K562 (cell line): ENCODE results near the gene RNF115. TPM values are rescaled to one million over a fixed set of nuclear protein-coding genes. Genes with fewer than 3 reads are reported as not detected.

Source experiments
- DACH1 ChIP-seq: fragments of 450-650 bp; IDR thresholded peaks from 2 replicates; pipeline ENCODE4 v1.6.1; 2018; ENCODE audit not compliant: partially characterized antibody
- FOXA1 ChIP-seq: fragments of 450-650 bp; IDR thresholded peaks from 2 replicates; pipeline ENCODE4 v1.6.1; 2016; ENCODE audit warnings: mild to moderate bottlenecking, borderline replicate concordance
- IFI16 ChIP-seq: fragments of 250-450 bp; sonication (Bioruptor Pico); IDR thresholded peaks from 2 replicates; pipeline ENCODE4 v2.1.2; 2022; ENCODE audit warnings: mild to moderate bottlenecking, inconsistent platforms
- KDM5B ChIP-seq: fragments of 200-600 bp; sonication (generic); IDR thresholded peaks from 2 replicates; pipeline ENCODE4 v1.6.1; 2012; ENCODE audit warnings: low read depth, mild to moderate bottlenecking, moderate library complexity, low read length, control low read depth, inconsistent platforms; ENCODE audit not compliant: insufficient replicate concordance
- KLF10 ChIP-seq: fragments of 250-450 bp; sonication (Bioruptor Pico); IDR thresholded peaks from 2 replicates; pipeline ENCODE4 v1.6.1; 2021; ENCODE audit warnings: matching md5 sums
- LEF1 ChIP-seq: fragments of 450-650 bp; IDR thresholded peaks from 2 replicates; pipeline ENCODE4 v1.6.1; 2016; ENCODE audit warnings: mild to moderate bottlenecking
- MTA2 ChIP-seq: fragments of 450-650 bp; IDR thresholded peaks from 2 replicates; pipeline ENCODE4 v1.6.1; 2016; ENCODE audit warnings: low read depth
- NFIX ChIP-seq: fragments of 250-450 bp; sonication (Bioruptor Pico); IDR thresholded peaks from 2 replicates; pipeline ENCODE4 v1.4.0; 2020; ENCODE audit warnings: low read depth, mild to moderate bottlenecking, moderate library complexity
- RBBP5 ChIP-seq: fragments of 200-600 bp; sonication (generic); IDR thresholded peaks from 2 replicates; pipeline ENCODE4 v1.6.1; 2012; ENCODE audit warnings: borderline replicate concordance, mild to moderate bottlenecking, low read length, control low read depth, inconsistent platforms; ENCODE audit not compliant: insufficient read depth, poor library complexity, severe bottlenecking
- RFX1 ChIP-seq: fragments of 450-650 bp; IDR thresholded peaks from 2 replicates; pipeline ENCODE4 v1.6.1; 2016; ENCODE audit warnings: mild to moderate bottlenecking, moderate library complexity
- SAP30 ChIP-seq: fragments of 200-600 bp; sonication (generic); IDR thresholded peaks from 2 replicates; pipeline ENCODE4 v1.6.1; 2012; ENCODE audit warnings: borderline replicate concordance, low read depth, mild to moderate bottlenecking, moderate library complexity, low read length, control low read depth, inconsistent platforms; ENCODE audit not compliant: insufficient read depth, poor library complexity, severe bottlenecking
- SIX5 ChIP-seq, 2 experiments: IDR thresholded peaks; 2 replicates each; pipeline ENCODE4 v1.6.1; 2011; ENCODE audit warnings: low read length in 2 of 2, borderline replicate concordance in 1 of 2, low read depth in 1 of 2, mild to moderate bottlenecking in 1 of 2, moderate library complexity in 1 of 2; ENCODE audit not compliant: insufficient read depth in 1 of 2
- SPI1 ChIP-seq: IDR thresholded peaks from 2 replicates; pipeline ENCODE4 v1.6.1; 2011; ENCODE audit warnings: low read depth, low read length, control low read depth, borderline replicate concordance
- ZBTB7A ChIP-seq: IDR thresholded peaks from 2 replicates; pipeline ENCODE4 v1.6.1; 2011; ENCODE audit warnings: low read depth, mild to moderate bottlenecking, low read length, moderate library complexity, borderline replicate concordance; ENCODE audit not compliant: control insufficient read depth
- ZNF175 ChIP-seq: fragments of 200-800 bp; sonication (Bioruptor generic); IDR thresholded peaks from 2 replicates; pipeline ENCODE4 v1.6.1; 2016; ENCODE audit warnings: low read depth, mild to moderate bottlenecking, missing genetic modification characterization, missing compliant biosample characterization
- ZNF583 ChIP-seq: fragments of 250-450 bp; sonication (Bioruptor Pico); IDR thresholded peaks from 2 replicates; pipeline ENCODE4 v1.4.0; 2020
- ZNF79 ChIP-seq: fragments of 250-450 bp; sonication (Bioruptor Pico); IDR thresholded peaks from 2 replicates; pipeline ENCODE4 v1.4.0; 2020; ENCODE audit warnings: low read depth, mild to moderate bottlenecking, moderate library complexity
- polyA plus RNA-seq, 8 experiments: library from polyadenylated mRNA; depleted of rRNA in 4 of 8; stranded (reverse) in 5 of 8; unstranded in 3 of 8; fragments of >200 nt; fragmentation: Nextera tagmentation in 2 of 8; fragmentation: Illumina TruSeq in 1 of 8; extraction: Ambion mirVana in 2 of 8; extraction: Trizol in 1 of 8; gene quantifications; 2 replicates each; pipeline versions ENCODE4 v1.2.1 to v1.2.3, GENCODE V29; 2011 to 2014; ENCODE audit warnings: inconsistent platforms in 1 of 8, missing spikeins in 1 of 8
- total RNA-seq, 7 experiments: library from RNA; depleted of rRNA in 6 of 7; stranded (reverse); fragments of >200 nt in 6 of 7; fragmentation: Illumina TruSeq in 2 of 7; extraction: Trizol in 2 of 7; gene quantifications; 2 replicates each; pipeline versions ENCODE4 v1.2.1 to v1.2.3, GENCODE V29; 2011 to 2021; ENCODE audit warnings: low replicate concordance in 1 of 7
- TF ChIP-seq, protein P1 (sequence below): fragments of 450-650 bp; formaldehyde crosslinking; IDR thresholded peaks from 2 replicates; pipeline ENCODE4 v1.4.0; 2022; ENCODE audit warnings: mild to moderate bottlenecking, moderate library complexity
- TF ChIP-seq, protein P2 (sequence below): sonication (generic); formaldehyde crosslinking; IDR thresholded peaks from 2 replicates; pipeline ENCODE4 v1.8.0; 2022; ENCODE audit warnings: mild to moderate bottlenecking, missing genetic modification reagents
- TF ChIP-seq, protein P3 (sequence below): sonication (generic); formaldehyde crosslinking; IDR thresholded peaks from 2 replicates; pipeline ENCODE4 v1.8.0; 2023; ENCODE audit warnings: mild to moderate bottlenecking, missing genetic modification reagents
- TF ChIP-seq, protein P4 (sequence below): fragments of 450-650 bp; formaldehyde crosslinking; IDR thresholded peaks from 2 replicates; pipeline ENCODE4 v1.4.0; 2020; ENCODE audit warnings: mild to moderate bottlenecking, moderate library complexity

Gene RNF115
- total and polyA plus RNA-seq, 9 of the 15 experiments (the other 6 are each of a cell fraction or from before 2014, with no cell fraction given): 1.9 to 14.3 (median 9.5) TPM

DNA sequence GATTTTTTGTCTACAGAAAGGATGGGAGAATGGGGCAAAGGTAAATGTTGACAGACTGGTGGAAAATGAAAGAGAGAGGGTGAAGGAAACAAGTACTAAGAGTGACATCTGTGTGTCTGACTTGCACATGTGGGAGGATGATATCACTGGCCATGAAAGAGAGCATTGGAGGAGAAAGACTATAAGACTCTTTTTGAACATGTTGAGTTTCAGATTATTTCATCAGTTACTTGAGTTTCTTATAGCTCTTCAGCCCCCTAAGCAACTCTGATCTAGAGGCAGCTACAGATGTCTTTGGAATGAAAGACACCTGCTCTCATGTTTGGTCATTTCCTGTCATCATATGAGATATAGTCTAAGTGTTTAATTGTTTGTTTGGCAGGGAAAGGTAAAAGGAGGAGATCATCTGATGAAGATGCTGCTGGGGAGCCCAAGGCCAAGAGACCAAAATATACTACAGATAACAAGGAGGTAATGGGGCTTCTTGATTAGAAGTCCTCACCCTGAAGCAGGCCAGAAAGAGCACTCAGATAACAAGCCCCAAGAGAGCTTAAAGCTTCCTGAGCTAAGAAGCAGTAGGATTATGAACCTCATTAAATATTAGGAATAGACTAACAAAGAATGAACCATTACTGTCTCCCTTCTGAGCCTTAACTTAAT lies 4.6 kb upstream of the RNF115 start (continued):
- TF ChIP-seq, protein P1, sequence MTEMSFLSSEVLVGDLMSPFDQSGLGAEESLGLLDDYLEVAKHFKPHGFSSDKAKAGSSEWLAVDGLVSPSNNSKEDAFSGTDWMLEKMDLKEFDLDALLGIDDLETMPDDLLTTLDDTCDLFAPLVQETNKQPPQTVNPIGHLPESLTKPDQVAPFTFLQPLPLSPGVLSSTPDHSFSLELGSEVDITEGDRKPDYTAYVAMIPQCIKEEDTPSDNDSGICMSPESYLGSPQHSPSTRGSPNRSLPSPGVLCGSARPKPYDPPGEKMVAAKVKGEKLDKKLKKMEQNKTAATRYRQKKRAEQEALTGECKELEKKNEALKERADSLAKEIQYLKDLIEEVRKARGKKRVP (CRISPR knock-in tag): 0 out of 2 replicates have a peak, but pooled peaks have one; percentile 16
- TF ChIP-seq KDM5B (no peak), SPI1 (no peak), ZNF583 (no peak), IFI16 (CRISPR knock-in tag) (no peak), NFIX (CRISPR knock-in tag) (no peak), KLF10 (no peak), MTA2 (no peak), ZBTB7A (no peak), SIX5 (IDR thresholded peaks at IDR 0.05; ENCODE audit: borderline replicate concordance in 1 of 2, insufficient read depth in 1 of 2, low read depth in 1 of 2, low read length in 2 of 2) (no peak), ZNF79 (CRISPR knock-in tag) (no peak), RFX1 (no peak), LEF1 (no peak), SAP30 (no peak), FOXA1 (no peak), ZNF175 (CRISPR knock-in tag) (peak; percentile 86; the same call in 1 of the 2 replicates), DACH1 (no peak), RBBP5 (no peak)
- TF ChIP-seq, protein P2, sequence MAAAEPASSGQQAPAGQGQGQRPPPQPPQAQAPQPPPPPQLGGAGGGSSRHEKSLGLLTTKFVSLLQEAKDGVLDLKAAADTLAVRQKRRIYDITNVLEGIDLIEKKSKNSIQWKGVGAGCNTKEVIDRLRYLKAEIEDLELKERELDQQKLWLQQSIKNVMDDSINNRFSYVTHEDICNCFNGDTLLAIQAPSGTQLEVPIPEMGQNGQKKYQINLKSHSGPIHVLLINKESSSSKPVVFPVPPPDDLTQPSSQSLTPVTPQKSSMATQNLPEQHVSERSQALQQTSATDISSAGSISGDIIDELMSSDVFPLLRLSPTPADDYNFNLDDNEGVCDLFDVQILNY: no peak
- TF ChIP-seq, protein P3, sequence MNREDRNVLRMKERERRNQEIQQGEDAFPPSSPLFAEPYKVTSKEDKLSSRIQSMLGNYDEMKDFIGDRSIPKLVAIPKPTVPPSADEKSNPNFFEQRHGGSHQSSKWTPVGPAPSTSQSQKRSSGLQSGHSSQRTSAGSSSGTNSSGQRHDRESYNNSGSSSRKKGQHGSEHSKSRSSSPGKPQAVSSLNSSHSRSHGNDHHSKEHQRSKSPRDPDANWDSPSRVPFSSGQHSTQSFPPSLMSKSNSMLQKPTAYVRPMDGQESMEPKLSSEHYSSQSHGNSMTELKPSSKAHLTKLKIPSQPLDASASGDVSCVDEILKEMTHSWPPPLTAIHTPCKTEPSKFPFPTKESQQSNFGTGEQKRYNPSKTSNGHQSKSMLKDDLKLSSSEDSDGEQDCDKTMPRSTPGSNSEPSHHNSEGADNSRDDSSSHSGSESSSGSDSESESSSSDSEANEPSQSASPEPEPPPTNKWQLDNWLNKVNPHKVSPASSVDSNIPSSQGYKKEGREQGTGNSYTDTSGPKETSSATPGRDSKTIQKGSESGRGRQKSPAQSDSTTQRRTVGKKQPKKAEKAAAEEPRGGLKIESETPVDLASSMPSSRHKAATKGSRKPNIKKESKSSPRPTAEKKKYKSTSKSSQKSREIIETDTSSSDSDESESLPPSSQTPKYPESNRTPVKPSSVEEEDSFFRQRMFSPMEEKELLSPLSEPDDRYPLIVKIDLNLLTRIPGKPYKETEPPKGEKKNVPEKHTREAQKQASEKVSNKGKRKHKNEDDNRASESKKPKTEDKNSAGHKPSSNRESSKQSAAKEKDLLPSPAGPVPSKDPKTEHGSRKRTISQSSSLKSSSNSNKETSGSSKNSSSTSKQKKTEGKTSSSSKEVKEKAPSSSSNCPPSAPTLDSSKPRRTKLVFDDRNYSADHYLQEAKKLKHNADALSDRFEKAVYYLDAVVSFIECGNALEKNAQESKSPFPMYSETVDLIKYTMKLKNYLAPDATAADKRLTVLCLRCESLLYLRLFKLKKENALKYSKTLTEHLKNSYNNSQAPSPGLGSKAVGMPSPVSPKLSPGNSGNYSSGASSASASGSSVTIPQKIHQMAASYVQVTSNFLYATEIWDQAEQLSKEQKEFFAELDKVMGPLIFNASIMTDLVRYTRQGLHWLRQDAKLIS (CRISPR knock-in tag): no peak
- TF ChIP-seq, protein P4, sequence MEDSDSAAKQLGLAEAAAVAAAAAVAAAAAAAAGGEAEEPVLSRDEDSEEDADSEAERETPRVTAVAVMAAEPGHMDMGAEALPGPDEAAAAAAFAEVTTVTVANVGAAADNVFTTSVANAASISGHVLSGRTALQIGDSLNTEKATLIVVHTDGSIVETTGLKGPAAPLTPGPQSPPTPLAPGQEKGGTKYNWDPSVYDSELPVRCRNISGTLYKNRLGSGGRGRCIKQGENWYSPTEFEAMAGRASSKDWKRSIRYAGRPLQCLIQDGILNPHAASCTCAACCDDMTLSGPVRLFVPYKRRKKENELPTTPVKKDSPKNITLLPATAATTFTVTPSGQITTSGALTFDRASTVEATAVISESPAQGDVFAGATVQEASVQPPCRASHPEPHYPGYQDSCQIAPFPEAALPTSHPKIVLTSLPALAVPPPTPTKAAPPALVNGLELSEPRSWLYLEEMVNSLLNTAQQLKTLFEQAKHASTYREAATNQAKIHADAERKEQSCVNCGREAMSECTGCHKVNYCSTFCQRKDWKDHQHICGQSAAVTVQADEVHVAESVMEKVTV (CRISPR knock-in tag): no peak
